HG03103 (cell line): ENCODE measurements around the gene VWA3A.
"Not testable (repeated sequence)": the region's sequence is repeated elsewhere in the genome, so short reads cannot be mapped to it uniquely, and the experiment has no call there.

Experiments
- ATAC-seq: cut with Tn5 transposase; IDR thresholded peaks from one replicate; pipeline ENCODE4 v1.9.1; 2021; ENCODE audit warnings: low read depth; ENCODE audit not compliant: unreplicated experiment

VWA3A gene

GRCh38 chr16:22132801-22133200 is 40.5 kb downstream of the VWA3A start:
- ATAC-seq: no peak

- ATAC-seq: no peak
Measured at GRCh38 chr16:22138482-22138881, 46.1 kb downstream of the VWA3A start.

GRCh38 chr16:22139008-22139407 is 46.7 kb downstream of the VWA3A start:
- no peak for ATAC-seq

- ATAC-seq: no peak
Measured at GRCh38 chr16:22139732-22140131, 47.4 kb downstream of the VWA3A start.

GRCh38 chr16:22141767-22142166 is 49.4 kb downstream of the VWA3A start:
- ATAC-seq: no peak

GRCh38 chr16:22144520-22144919 is 52.2 kb downstream of the VWA3A start:
- no peak for ATAC-seq

GRCh38 chr16:22147853-22148252 is 55.5 kb downstream of the VWA3A start:
- ATAC-seq: no peak

- ATAC-seq: no peak
Measured at GRCh38 chr16:22151246-22151998, 59.1 kb downstream of the VWA3A start.

- ATAC-seq: no peak
Measured at GRCh38 chr16:22152316-22152715, 60.0 kb downstream of the VWA3A start.

GRCh38 chr16:22153078-22153477 is 60.7 kb downstream of the VWA3A start:
- not testable (repeated sequence) for ATAC-seq

GRCh38 chr16:22161401-22161800 is 69.1 kb downstream of the VWA3A start:
- ATAC-seq: no peak

- ATAC-seq: no peak
Measured at GRCh38 chr16:22161999-22162655, 69.8 kb downstream of the VWA3A start, which contains the start of gene SDR42E2. TSS of gene SDR42E2 (plus strand) at chr16:22162506. CDS start at chr16:22165583, 3,077 bp downstream.

- ATAC-seq: no peak
Measured at GRCh38 chr16:22162656-22163009, 70.3 kb downstream of the VWA3A start.

- no peak for ATAC-seq
Measured at GRCh38 chr16:22163806-22164205, 71.5 kb downstream of the VWA3A start.

- ATAC-seq: no peak
Measured at GRCh38 chr16:22164482-22164881, 72.1 kb downstream of the VWA3A start.

- ATAC-seq: no peak
Measured at GRCh38 chr16:22165508-22166285, 73.4 kb downstream of the VWA3A start.

GRCh38 chr16:22171953-22172352 is 79.6 kb downstream of the VWA3A start:
- no peak for ATAC-seq

- not testable (repeated sequence) for ATAC-seq
Measured at GRCh38 chr16:22172642-22173041, 80.3 kb downstream of the VWA3A start.

GRCh38 chr16:22174642-22175041 is 82.3 kb downstream of the VWA3A start:
- no peak for ATAC-seq

GRCh38 chr16:22177968-22178930 is 85.9 kb downstream of the VWA3A start:
- ATAC-seq: no peak
